ENCODE results near the gene IMPA2. TPM values are rescaled to one million over a fixed set of nuclear protein-coding genes. Genes with fewer than 3 reads are reported as not detected.

The IMPA2 gene
- total and polyA plus RNA-seq, 2 of the 13 experiments (the other 11 are each of a cell fraction or from before 2014, with no cell fraction given) = 37.8 to 71.8 TPM

- TF ChIP-seq GTF3A (CRISPR knock-in tag; conservative IDR thresholded peaks at IDR 0.05) (no peak), KLF12 (CRISPR knock-in tag; IDR thresholded peaks at IDR 0.05; ENCODE audit: borderline replicate concordance) (no peak)
Observed at GRCh38 chr18:12061685-12062084, 80.4 kb downstream of the IMPA2 start (continued).

DNA sequence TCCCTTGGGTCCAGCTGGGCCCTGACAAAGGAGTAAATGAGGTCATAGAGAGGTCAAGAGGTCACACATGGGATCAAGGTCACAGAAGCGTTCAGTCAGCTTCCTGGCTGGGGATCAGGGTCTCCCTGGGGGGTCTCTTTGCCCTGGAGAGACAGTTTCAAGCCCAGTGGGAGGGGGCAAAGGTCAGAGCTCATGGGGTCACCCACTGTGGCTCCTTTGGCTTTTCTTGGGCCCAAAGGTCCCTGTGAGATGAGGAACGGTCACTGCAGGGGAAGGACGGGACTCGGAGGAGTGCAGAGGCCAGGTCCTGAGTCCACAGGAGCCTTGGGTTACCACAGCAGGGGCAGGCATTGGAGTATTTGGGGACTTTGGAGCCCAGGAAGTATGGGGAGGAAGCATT lies 81.7 kb downstream of the IMPA2 start:
- H3K4me1 ChIP-seq (ENCODE audit: insufficient read depth, low read length) = no peaks in the 10 kb centered on the region
- no peak overlapping the region for H3K4me2 ChIP-seq (ENCODE audit: low read depth, low read length)
- no peak overlapping the region for H2AFZ ChIP-seq (ENCODE audit: low read length)
- H3K79me2 ChIP-seq (ENCODE audit: insufficient read depth, low read length) = no peaks in the 10 kb centered on the region
- no TSS peak for BruUV-seq (replicated peaks)
- H3K36me3 ChIP-seq (replicated peaks in 1 of 2; ENCODE audit: control insufficient read depth in 1 of 2, insufficient read depth in 2 of 2, low read length in 2 of 2) = no peaks in the 10 kb centered on the region
- intact Hi-C loops (cut with micrococcal nuclease; ENCODE audit: unreplicated experiment) (no loop called here), in situ Hi-C loops (cut with HindIII; ENCODE audit: extremely low pct_ligation_motif_present, low pct_unique_long_range_greater_than_20kb) (no loop called here)
- 10% methylated on average over 4 of the region's 4 CpGs for whole genome bisulfite sequencing (ENCODE audit: low lambda C conversion rate)
- H3K27ac ChIP-seq (ENCODE audit: extremely low read length, insufficient read depth, low read length) = no peak overlapping the region
- H3K27me3 ChIP-seq (ENCODE audit: control insufficient read depth in 1 of 2, insufficient read depth in 2 of 2, low read length in 2 of 2) = peaks cover 0 to 4% of the 10 kb centered on the region in 2 experiments; a peak in 1 of 5 replicates
- ATAC-seq (no peak), FAIRE-seq (no peak), DNase-seq (ENCODE audit: low spot score) (no peak)
- CTCF ChIA-PET (ENCODE audit: low intra/inter-chr PET ratio, low total read pairs) = no interaction called here
- H3K4me3 ChIP-seq (replicated peaks in 1 of 3; ENCODE audit: insufficient read depth in 1 of 3, low read depth in 2 of 3, low read length in 3 of 3) = no peak overlapping the region
- H4K20me1 ChIP-seq (ENCODE audit: insufficient read depth, low read length) = no peaks in the 10 kb centered on the region
- no peak overlapping the region for H3K9ac ChIP-seq (ENCODE audit: insufficient read depth, low read depth, low read length)
- POLR2A ChIA-PET = no interaction called here
- no peaks in the 10 kb centered on the region for H3K9me3 ChIP-seq (ENCODE audit: low read length)
- TF ChIP-seq HNF1A (IDR thresholded peaks at IDR 0.05; ENCODE audit: low read depth) = no peak
- TF ChIP-seq HNF1A (CRISPR knock-in tag; IDR thresholded peaks at IDR 0.05; ENCODE audit: borderline replicate concordance) = no peak
- no peak for TF ChIP-seq RXRA (CRISPR knock-in tag; IDR thresholded peaks at IDR 0.05)
- TF ChIP-seq ZNF775 (CRISPR knock-in tag; IDR thresholded peaks at IDR 0.05; ENCODE audit: borderline replicate concordance) = no peak
- no peak for TF ChIP-seq ZNF337 (CRISPR knock-in tag; IDR thresholded peaks at IDR 0.05; ENCODE audit: borderline replicate concordance, low read depth)
- TF ChIP-seq TGIF2 (CRISPR knock-in tag; IDR thresholded peaks at IDR 0.05) = no peak
- 0 out of 4 replicates have a peak, but pooled peaks of 1 of the 2 experiments have one; percentile 25 for TF ChIP-seq NR2F1 (CRISPR knock-in tag; IDR thresholded peaks at IDR 0.05)
- TF ChIP-seq NCOA1 (CRISPR knock-in tag; IDR thresholded peaks at IDR 0.05) = no peak
- no peak for TF ChIP-seq ZNF512 (CRISPR knock-in tag; IDR thresholded peaks at IDR 0.05)
- TF ChIP-seq NFYB (CRISPR knock-in tag; IDR thresholded peaks at IDR 0.05) = no peak
- no peak for TF ChIP-seq ZNF747 (CRISPR knock-in tag; IDR thresholded peaks at IDR 0.05; ENCODE audit: borderline replicate concordance)
- 0 out of 2 replicates have a peak, but pooled peaks have one; percentile 27 for TF ChIP-seq NR2F6 (IDR thresholded peaks at IDR 0.05)
- TF ChIP-seq NR2F6 (CRISPR knock-in tag; IDR thresholded peaks at IDR 0.05) = no peak
- no peak for TF ChIP-seq ZNF501 (CRISPR knock-in tag; IDR thresholded peaks at IDR 0.05)
- TF ChIP-seq HMGXB4 (CRISPR knock-in tag; IDR thresholded peaks at IDR 0.05; ENCODE audit: borderline replicate concordance in 1 of 2, low read depth in 1 of 2) = no peak

Measured in HepG2 (cell line).